ENCODE measurements around the gene S100A8.

Gene S100A8

DNA sequence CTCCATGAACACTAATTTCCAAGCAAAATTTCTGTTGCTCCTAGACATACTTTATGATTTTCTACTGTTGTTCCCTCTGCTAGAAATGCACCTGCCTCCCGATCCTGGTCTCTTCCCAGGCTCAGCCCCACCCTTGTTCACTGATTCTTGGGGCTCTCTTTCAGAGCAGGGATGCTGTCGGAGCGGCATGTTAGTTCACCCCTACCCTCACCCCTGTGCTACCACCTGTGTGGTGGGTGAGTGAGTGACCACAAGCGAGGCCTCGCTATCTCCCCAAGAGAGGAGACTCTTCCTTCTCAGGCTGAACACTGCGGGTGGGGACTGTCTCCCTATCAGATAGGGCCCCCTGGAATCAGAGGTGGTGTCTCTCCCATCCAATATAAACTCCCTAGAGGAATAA lies 4.9 kb upstream of the S100A8 start:
- DNase-seq, result peak in 4 of 42 donors; percentile 1 to 16 (median 10)
- intact Hi-C loops (cut with DNase I), result no loop called here

DNA sequence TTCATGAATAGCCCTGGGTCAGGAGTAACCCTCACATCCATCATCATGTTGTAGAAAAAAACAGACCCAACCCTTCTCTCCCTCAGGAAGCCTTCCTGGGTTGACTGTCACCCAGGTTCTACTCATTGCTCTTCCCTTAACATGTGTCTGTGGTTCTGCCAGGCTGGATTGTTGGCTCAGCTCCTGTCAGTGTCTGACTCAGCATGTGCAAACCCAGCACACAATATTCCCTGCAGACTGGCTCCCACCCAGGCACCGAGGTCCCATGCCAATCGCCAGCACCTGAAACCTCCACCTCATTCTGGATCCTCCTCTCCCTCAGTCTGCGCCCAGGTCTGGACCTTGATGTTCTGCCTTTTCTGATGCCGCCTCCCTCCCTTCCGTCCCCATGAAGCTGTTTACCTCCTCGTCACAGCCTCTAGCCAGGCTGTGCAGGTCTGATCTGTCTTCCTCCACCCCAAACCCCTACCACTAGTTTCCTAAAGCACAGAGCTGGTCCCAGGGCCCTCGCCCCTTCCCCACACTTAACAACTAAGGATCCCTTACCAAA lies 4.3 kb upstream of the S100A8 start:
- DNase-seq, result peak in 5 of 42 donors; percentile 4 to 38 (median 28)
- intact Hi-C loops (cut with DNase I), result no loop called here

DNA sequence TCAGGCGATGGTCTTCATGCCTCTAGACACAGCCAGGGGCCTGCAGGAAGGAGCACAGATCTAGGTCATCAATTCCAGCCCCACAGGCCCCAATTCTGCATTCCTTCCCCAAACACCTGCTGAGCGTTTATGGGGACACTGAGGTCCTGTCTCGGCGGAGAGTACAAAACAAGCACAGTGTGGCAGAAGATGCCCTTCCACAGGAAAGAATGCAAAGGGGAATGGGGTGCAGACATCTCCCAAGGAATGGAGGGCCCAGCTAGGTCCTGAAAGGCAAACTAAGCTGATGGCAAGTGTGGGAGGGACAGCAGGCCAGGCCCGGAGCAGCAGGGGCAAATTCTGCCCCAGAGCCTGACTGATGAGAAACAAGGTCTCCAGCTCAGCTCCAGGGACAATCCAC lies 3.5 kb upstream of the S100A8 start:
- peak in 4 of 42 donors; percentile 3 to 26 (median 10) for DNase-seq
- intact Hi-C loops (cut with DNase I), result no loop called here

DNA sequence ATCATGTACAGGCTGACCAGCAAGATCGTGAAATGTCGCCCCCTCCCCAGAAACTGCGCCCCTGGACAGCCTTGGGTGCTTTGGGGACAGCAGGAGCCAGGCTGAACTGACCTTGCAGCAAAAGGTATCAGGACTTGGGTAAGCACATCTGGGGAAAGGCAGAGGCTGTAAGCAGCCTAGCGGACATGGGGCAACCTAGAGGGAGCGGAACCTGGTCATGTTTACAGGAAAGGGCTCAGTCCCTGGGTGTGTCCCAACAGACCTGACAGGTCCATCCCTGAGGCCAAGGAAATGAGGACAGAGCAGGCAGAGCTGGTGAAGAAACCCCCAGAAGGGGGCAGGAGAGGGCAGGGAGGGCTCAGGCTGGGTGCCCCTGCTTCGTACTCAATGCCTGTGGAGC lies 3.1 kb upstream of the S100A8 start:
- intact Hi-C loops (cut with DNase I), result no loop called here
- peak in 3 of 42 donors; percentile 6 to 13 (median 13) for DNase-seq

DNA sequence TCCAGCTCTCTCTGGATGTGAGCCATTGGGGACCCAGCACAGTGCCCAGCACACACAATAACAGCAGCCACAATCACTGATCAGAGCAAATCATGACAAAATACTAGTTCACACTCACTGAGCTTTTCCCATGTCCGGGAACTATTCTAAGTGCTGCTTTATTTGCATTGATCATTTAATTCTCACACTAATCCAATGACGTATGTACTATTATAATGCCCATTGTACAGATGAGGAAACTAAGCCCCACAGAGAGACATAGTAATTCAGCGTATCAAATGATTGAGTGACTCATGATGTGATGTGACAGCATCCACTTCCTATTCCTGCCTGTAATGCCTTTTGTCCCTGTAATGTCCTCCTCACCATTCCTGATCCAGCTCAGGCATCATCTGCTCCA lies 1.9 kb upstream of the S100A8 start:
- intact Hi-C loops (cut with DNase I), result no loop called here
- no peak for DNase-seq

DNA sequence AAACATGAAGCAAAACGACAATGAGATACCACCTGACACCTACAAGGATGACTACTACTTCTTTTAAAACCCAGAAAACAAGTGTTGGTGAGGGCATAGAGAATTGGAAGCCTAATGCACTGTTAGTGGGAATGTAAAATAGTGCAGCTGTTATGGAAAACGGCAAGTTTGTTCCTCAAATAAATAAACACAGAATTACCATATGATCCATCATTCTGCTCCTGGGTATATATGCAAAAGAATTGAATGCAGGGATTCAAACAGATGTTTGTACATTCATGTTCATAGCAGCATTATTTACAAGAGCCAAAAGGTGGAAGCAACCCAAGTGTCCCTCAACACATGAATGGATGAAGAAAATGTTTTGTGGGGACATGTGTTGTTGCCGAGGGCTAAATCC lies 1.4 kb upstream of the S100A8 start:
- no peak for DNase-seq
- intact Hi-C loops (cut with DNase I), result no loop called here

DNA sequence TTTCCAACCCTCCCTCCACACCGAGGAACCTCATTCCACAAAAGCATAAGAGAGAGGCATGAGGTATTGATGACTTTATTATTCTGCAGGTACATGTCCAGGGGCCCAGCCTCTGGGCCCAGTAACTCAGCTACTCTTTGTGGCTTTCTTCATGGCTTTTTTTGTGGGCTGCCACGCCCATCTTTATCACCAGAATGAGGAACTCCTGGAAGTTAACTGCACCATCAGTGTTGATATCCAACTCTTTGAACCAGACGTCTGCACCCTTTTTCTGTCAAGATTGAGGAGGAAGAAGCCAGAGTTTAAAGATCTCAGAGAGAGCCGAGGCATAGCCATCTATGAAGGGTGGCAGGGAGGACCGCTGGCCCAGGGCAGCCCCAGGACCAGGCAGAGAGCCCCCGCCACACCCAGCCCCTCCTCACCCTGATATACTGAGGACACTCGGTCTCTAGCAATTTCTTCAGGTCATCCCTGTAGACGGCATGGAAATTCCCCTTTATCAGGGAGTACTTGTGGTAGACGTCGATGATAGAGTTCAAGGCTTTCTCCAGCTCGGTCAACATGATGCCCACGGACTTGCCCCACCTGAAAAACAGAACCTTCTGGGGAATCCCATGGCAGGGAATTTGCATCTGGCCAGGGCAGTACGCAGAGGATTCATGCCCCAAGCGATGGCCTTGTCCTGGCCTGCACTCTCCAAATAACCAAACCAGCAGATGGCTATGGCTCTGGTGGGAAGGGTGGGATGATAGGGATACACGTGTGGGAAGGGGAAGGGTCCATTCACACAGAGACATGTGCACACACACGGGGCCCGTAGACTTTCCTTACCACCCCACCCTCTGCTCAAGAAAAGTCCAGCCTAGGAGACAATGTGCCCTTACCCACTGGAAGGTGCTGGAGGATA lies 647 bp downstream of the S100A8 start:
- peak in 4 of 42 donors; percentile 5 to 22 (median 9) for DNase-seq
- intact Hi-C loops (cut with DNase I), result no loop called here

DNA sequence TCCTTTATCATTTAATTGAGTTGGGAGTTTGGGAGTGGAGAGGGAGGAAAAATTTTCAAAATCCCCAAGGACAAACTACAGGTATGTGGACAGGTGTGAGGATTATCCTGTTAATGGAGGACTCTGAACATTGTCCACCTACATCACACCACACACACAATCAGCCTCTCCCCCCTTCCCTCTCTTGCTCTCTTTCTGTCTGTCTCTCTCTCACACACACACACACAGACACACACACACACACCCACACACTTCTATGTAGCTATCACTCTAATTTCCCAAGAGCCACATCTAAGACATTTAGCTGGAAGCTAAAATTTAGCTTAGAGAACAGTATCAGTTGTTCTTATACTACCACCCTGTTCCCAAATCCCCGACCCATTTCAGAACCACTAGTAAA lies 1.5 kb downstream of the S100A8 start:
- peak in 7 of 42 donors; percentile 8 to 44 (median 27) for DNase-seq
- intact Hi-C loops (cut with DNase I), result no loop called here

DNA sequence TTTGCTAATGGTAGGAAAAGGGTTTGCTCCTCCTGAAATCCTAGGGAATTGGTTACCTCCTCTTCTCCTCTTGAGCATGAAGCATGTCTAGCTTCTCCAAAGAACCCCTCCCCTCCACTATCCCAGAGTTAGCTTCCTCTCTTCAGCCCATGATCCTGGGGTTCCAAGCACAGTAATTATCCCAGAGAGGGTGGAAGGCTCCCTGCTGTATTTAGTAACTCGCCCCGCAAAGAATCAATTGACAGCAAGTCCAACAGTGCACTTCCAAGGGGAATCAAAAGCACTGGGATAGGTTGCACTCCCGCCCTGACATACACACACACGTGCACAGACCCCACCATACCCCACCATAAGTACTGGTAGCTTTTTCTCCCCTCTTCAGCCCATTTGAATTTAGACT lies 3.1 kb downstream of the S100A8 start:
- DNase-seq, result peak in 3 of 42 donors; percentile 1 to 17 (median 1)
- intact Hi-C loops (cut with DNase I), result no loop called here

DNA sequence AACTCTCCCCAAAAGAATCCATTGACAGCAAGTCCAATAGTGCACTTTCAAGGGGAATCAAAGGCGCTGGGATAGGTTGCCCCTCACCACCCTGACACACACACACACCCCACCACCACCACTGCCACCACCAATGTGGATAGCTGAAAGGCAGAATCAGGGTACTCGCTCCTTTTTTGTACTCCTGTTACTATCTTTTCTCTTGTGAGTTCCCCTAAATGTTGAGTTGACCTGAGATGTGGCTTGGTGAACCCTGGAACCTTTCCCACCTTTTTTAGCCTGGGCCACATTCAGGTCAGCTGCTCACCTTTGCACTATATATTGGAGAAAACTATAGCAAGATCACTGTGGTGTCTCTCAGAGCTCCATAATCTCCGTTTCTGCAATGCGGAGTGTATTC lies 3.9 kb downstream of the S100A8 start:
- DNase-seq, result peak in 2 of 42 donors; percentile 2 to 9
- intact Hi-C loops (cut with DNase I), result no loop called here

DNA sequence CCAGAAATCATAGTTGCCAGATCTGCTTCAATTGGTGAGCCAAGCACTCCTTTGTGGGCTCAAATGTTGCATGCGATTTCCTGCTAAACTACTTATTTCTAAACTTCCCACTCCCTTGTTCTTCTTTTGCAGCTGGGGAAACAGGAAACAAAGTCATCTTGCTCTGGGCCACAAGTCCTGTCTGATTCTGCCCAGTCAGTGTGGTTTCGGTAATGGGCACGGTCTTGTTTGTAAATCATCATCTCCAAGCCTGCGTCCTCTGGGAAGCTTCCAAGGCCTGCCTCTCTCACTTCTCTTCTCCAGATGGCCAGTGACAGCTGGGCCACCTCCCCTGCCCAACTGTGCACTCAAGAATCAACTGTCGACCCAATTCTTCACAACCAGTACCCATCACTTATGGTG lies 4.4 kb downstream of the S100A8 start:
- peak in 29 of 42 donors; percentile 13 to 68 (median 36) for DNase-seq
- intact Hi-C loops (cut with DNase I), result no loop called here

DNA sequence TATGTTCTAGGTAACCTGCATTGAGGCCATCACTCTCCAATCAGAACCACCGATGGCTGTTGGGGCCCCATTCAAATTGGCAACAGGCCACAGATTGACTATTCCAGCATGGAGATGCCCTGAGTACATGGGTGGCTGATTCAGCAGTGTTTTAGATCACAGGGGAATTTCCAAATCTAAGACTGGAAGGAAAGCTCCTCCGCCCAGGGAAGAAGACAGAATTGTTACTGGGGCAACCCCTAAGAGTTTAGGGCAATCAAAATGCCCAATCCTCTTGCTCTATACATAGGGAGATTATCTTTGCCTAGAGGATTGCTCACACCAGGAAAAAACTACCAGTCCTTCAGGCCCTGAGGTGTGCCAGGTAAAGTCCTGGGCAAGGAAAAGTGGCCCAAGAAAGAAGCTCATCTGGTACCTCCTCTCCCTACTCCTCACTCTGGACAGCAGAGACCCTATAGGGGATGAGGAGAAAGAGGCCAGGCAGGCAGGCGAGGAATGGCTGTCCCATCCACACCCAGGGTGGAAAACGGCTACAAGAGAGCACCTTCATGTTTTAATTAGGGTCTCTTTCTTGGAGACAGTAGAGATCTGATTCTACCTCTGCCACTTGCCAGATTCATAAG lies 5.8 kb downstream of the S100A8 start:
- DNase-seq, result peak in 4 of 42 donors; percentile 2 to 17 (median 11)
- intact Hi-C loops (cut with DNase I), result no loop called here

DNA sequence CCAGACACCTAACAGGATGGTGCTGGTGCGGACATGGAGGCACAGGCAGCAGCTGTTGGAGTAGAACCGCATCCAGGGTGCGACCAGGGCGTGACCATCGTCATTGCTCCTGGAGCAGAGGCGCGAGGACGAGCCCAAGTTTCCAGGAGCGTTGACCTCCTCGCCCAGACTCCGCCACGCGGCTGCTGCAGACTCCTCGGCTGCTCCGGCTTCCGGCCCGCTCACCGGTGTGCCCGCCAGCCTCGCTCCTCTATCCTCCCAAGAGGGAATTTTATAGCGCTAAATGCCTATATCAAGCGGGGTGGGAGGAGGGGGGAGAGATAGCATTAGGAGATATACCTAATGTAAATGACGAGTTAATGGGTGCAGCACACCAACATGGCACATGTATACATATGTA lies 10.2 kb downstream of the S100A8 start:
- peak in 2 of 42 donors; percentile 26 to 40 for DNase-seq
- intact Hi-C loops (cut with DNase I), result no loop called here

DNA sequence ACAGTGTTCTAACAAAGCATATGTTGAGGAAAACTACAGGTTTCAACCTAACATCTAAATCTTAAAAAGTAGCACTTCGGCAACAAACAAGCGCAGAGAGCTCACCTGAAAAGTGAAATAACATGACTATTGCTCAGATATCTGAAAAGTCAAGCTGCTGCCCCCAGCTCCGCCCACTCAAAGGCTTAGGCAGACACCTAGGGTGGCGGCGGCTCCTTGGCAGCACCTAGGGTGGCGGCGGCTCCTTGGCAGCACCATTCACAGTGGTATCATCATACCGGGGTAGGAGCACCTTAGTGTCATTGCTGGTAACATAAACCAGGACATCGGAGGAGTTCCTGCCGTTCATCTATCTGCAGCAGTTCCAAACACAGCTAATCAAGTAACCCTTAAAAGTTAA lies 11.3 kb downstream of the S100A8 start:
- intact Hi-C loops (cut with DNase I), result no loop called here
- DNase-seq, result peak in 34 of 42 donors; percentile 17 to 84 (median 48)

DNA sequence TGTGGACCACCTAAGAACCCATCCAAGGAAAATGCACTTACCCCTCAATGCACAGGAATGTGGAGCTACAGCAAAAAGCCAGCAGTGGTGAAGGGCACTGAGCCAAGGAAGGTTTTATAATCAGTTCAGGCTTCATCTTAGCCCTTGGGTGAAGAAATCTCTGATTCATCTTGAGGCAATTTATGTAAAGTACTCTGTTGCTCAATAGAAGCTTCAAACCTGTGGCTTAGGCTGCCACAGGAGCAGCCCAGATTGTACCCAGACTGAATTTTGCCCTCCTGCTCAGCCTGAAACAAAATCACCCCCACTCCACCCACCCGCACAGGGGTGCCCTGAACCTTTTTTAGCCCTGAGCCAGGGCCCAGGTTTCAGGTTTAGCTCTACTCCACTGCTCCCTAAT lies 15.4 kb downstream of the S100A8 start, which contains the start of gene S100A12:
Gene S100A12 (minus strand): TSS at position 111 of the 400 bp plus-strand sequence. CDS start 1,029 bp downstream, outside the sequence.
- intact Hi-C loops (cut with DNase I), result no loop called here
- peak in 25 of 42 donors; percentile 8 to 73 (median 38) for DNase-seq

DNA sequence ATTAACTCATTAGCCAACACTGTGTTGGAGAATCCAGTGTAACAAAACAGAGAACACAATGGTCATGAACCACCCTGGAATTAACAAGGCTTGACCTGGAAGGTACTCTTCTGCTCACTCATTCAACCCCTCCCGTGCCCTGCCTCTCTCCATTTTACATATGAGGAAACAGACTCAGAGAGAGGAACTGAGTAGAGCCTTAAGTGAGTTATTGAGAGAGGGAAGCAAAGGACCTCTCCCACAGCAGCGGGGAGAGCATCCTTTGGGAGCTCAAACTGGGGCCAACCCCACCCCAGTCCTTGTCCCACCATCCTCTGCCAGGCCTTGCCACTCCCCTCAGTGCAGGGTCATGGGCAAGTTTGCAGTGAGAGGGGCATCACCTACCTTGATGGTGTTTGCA lies 16.8 kb downstream of the S100A8 start:
- peak in 5 of 42 donors; percentile 4 to 15 (median 13) for DNase-seq
- intact Hi-C loops (cut with DNase I), result no loop called here

DNA sequence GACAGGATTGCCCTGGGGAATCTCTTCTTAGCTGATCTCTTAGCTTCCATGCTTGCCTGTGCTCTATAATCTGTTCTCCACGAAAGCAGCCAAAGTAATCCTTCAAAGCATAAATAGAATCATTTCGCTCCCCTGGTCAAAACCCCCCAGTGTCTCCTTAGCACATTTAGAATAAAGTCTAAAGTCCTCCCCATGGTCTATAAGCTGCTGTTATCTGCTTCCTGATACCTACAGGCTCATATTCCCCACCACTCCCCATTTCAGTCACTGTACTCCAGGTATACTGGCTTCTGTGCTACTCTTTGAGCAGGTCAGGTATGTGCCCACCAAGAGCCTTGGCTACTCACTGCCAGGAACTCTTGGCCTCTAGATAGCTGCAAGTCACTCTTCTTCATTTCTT lies 18.3 kb downstream of the S100A8 start:
- no peak for DNase-seq
- intact Hi-C loops (cut with DNase I), result no loop called here

DNA sequence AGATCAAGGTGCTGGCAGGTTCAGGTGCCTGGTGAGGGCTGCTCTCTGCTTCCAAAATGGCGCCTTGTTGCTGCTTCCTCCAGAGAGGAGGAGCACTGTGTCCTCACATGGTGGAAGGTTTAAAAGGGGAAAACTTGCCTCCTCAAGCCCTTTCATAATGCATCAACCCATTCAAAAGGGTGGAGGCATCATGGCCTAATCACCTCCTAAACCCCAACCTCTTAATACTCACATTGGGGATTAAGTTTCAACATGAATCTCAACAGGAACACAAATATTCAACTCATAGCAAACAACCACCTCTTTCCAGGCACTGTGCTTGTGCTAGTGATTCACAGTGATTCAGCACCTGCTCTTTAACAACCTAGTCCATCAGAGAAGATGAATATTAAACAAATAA lies 19.6 kb downstream of the S100A8 start:
- intact Hi-C loops (cut with DNase I), result no loop called here
- peak in 1 of 42 donors; percentile 2 for DNase-seq

DNA sequence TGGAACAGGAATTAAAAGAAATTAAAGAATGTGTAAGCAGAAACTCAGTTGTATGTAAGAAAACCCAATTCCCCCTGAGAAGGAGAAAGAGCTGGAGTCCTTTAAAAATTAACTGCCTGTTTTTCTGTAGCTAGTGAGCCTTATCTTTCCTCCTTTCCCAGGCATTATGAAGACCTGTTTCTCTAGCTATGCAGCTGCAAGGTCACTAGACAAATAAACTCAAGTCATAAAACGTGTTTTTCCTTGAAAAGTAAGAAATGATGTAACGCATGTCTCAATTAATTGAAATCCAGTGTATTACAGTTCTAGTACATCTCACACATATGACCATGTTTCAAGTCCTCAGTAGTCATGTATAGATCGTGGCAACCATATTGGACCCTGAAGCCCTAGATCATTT lies 20.7 kb downstream of the S100A8 start:
- no peak for DNase-seq
- intact Hi-C loops (cut with DNase I), result no loop called here

DNA sequence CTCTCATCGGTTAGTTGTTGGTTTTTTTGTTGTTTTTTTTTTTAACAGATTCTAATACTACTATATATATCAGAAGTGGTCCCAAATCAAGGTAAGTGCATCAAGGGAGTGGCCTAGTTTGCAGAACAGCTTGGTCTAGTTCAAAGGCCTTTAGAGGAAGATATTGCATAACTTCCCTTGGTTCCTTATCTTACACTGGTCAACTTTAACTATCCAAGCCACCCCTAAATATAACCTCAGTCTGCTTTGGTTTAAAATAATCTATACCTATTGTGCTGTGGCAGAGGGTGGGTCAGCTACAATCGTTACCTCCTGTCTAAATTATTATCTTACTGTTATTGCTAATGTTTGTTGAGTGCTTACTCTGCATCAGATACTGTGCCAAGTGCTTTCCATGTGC lies 22.4 kb downstream of the S100A8 start:
- DNase-seq, result no peak
- intact Hi-C loops (cut with DNase I), result no loop called here
